ENCODE results near the gene ITPR1. TPM values are rescaled to one million over a fixed set of nuclear protein-coding genes. Genes with fewer than 3 reads are reported as not detected.

ITPR1 gene
- total RNA-seq, 4 donors from 2014 or later: 12.1 to 68.7 (median 25.6) TPM

DNA sequence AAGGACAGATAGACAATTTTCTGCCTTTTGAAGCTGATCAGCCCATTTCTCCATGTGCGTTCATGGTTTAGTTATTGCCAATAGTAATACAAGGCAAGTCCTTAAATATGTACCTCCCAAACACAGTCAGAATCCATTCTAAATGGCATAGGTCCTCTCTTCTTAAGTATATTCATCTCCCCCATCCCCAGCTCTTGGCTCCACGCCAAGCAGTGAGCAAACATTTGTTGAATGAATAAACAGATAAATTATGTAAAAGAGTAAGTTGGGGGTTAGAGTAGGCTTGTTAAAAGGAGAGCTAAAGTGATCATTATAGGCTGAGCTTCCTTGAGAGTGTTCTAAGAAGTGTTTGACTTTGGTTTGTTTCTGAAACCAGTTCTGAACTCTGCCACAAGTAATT lies 241.3 kb downstream of the ITPR1 start:
- no peak for TF ChIP-seq POLR2A (IDR thresholded peaks at IDR 0.05)
- peak overlapping the region in 2 of 4 donors; percentile 90 to 96 for H3K27ac ChIP-seq
- H3K36me3 ChIP-seq: peaks cover 0 to 3% (median 0%) of the 10 kb centered on the region in 3 donors
- H3K9me3 ChIP-seq: no peaks in the 10 kb centered on the region
- peaks cover 8 to 67% (median 19%) of the 10 kb centered on the region in 3 donors for H3K4me1 ChIP-seq
- 63% methylated on average over 2 of the region's 2 CpGs for WGBS, 2 donors
- H3K27me3 ChIP-seq: no peaks in the 10 kb centered on the region
- DNase-seq: no peak
- H3K4me3 ChIP-seq: no peak overlapping the region
- intact Hi-C loops (cut with DNase I): no loop called here

DNA sequence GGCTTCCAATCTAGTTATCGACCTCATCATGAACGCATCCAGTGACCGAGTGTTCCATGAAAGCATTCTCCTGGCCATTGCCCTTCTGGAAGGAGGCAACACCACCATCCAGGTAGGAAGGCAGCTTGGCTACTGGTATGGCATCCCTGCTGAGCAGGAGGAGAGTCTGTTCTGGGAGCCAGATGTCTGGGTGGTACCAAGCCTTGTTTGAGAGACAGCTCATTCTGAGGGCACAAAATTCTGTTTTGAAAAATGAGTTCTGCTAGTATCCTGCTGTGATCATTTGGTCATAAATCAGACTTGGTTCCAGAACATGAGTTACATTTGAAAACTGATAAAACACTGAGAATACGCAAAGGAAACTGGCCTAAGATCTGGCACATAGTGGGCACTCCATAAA lies 242.1 kb downstream of the ITPR1 start:
- DNase-seq: no peak
- WGBS, 2 donors: 81 to 89% methylated on average over 1 to 4 of the region's 4 CpGs
- H3K9me3 ChIP-seq: no peaks in the 10 kb centered on the region
- H3K36me3 ChIP-seq: peaks cover 0 to 3% (median 0%) of the 10 kb centered on the region in 3 donors
- peak overlapping the region in 2 of 4 donors; percentile 90 to 96 for H3K27ac ChIP-seq
- no peak for TF ChIP-seq POLR2A (IDR thresholded peaks at IDR 0.05)
- TF ChIP-seq, protein P1, sequence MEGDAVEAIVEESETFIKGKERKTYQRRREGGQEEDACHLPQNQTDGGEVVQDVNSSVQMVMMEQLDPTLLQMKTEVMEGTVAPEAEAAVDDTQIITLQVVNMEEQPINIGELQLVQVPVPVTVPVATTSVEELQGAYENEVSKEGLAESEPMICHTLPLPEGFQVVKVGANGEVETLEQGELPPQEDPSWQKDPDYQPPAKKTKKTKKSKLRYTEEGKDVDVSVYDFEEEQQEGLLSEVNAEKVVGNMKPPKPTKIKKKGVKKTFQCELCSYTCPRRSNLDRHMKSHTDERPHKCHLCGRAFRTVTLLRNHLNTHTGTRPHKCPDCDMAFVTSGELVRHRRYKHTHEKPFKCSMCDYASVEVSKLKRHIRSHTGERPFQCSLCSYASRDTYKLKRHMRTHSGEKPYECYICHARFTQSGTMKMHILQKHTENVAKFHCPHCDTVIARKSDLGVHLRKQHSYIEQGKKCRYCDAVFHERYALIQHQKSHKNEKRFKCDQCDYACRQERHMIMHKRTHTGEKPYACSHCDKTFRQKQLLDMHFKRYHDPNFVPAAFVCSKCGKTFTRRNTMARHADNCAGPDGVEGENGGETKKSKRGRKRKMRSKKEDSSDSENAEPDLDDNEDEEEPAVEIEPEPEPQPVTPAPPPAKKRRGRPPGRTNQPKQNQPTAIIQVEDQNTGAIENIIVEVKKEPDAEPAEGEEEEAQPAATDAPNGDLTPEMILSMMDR (IDR thresholded peaks at IDR 0.05): no peak
- intact Hi-C loops (cut with DNase I): no loop called here
- H3K27me3 ChIP-seq: no peaks in the 10 kb centered on the region
- H3K4me3 ChIP-seq: no peak overlapping the region
- H3K4me1 ChIP-seq: peaks cover 9 to 75% (median 26%) of the 10 kb centered on the region in 3 donors

DNA sequence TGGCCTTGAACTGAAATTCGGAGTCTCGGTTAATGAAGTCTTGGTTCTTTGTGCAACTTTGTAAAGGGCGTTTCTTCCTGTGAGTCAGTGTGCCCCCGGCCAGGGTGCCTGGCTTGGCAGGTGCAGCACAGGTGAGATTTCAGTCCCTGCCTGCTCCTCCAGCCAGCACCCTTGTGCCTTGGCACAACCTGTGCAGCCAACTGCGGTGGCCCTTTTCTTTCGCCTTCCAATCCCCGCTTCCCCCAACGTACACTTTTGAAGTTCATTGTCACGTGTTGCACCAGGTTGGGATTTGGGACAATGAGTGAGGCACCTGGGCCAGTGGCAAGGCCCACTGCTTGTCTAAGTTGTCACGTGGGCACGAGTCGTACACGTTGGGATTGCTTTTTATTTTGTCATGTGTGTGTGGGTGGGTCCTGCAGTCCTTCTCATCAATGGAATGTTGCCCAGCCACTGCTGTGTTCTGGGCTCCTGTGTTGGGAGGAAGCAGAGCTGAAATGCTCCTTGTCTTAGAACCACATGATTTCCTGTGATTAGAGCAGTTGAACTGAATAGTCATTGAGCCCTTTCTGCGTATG lies 243.2 kb downstream of the ITPR1 start:
- Histone ChIP-seq H3K36me3 (peaks cover 0 to 3% (median 0%) of the 10 kb centered on the region in 3 donors), H3K27ac (peak overlapping the region; percentile 76 to 96 (median 87)), H3K4me1 (peaks cover 15 to 85% (median 38%) of the 10 kb centered on the region in 3 donors), H3K4me3 (no peak overlapping the region), H3K27me3 (no peaks in the 10 kb centered on the region), H3K9me3 (no peaks in the 10 kb centered on the region)
- WGBS, 2 donors: 41% methylated on average over 14 of the region's 14 CpGs
- DNase-seq: no peak
- intact Hi-C loops (cut with DNase I): no loop called here
- peak in 1 of 4 donors; percentile 35 for TF ChIP-seq POLR2A (IDR thresholded peaks at IDR 0.05)
- TF ChIP-seq, protein P1 (IDR thresholded peaks at IDR 0.05): no peak

DNA sequence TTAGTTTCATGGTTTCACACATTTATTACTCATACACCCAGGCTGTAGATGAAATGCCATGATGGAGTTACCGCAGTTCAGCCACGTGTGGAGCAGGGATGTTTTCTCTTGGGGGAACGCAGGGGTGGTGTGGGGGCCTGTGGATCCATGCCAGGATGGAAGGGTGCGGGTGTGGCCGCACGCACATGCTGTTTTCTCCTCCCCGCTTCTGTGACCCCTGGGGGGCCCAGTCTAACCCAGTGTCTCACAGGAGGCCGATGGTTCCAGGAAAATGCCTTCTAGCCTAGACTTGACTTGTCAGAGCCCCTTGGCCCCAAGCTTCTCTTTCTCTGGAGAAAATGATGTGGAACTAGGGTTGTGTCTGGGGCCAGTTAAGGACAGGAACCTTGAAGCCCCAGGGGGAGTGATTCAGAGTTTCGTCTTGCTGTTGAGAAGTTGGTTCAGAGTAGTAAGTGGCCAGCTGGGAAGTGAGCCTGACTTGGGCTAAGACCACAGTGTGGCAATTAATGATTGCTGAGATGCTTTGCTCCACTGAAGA lies 245.7 kb downstream of the ITPR1 start:
- no peak for DNase-seq
- Histone ChIP-seq H3K27me3 (no peaks in the 10 kb centered on the region), H3K9me3 (no peaks in the 10 kb centered on the region), H3K27ac (peak overlapping the region; percentile 88 to 96 (median 90)), H3K4me1 (peaks cover 23 to 100% (median 48%) of the 10 kb centered on the region in 3 donors), H3K36me3 (peaks cover 0 to under 1% (median 0%) of the 10 kb centered on the region in 3 donors), H3K4me3 (no peak overlapping the region)
- intact Hi-C loops (cut with DNase I): no loop called here
- TF ChIP-seq POLR2A (IDR thresholded peaks at IDR 0.05): no peak
- TF ChIP-seq, protein P1 (IDR thresholded peaks at IDR 0.05): no peak
- 74 to 96% methylated on average over 3 to 5 of the region's 9 CpGs for WGBS, 2 donors

DNA sequence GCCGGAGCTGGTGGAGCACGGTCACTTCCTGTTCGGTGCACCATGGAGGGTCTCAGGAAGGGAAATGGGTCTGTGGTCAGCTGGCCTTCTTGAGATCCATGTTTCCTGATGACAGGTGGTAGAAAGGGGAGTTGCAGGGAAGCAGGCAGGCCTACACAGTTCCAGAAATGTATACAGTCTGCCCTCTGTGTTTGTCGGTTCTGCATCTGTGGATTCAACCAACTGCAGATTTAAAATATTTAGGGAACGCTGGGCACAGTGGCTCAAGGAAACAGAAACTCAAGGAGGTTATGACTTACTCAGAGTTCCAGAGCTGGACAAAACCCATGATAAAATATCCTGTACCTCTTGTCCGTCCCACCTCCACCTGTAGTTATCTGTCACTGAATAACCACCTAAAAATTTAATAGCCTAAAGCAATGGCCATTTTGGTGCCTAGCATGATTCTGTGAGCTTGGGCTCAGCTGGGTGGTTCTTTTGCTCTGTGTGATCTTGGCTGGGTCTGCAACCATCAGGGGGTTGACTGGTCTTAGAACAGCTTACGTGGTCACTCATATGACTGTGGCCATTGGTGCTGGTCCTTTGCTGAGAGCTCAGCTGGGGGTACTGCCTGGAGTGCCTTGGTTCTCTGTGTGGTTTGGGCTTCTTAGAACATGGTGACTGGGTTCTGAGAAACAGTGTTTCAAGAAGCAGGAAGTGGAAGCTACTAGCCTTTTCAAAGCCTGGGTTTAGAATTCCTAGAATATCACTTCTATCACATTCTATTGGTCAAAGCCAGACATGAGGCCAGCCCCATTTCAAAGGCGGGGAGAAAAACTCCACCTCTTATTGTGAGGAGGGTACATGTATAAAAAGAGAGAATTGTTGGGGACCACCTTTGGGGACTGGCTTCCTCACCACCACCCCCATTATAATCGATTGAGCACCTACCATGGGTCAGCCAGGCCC lies 246.4 kb downstream of the ITPR1 start:
- 82 to 91% methylated on average over 9 of the region's 9 CpGs for WGBS, 2 donors

More for the DNA sequence above, 246.4 kb downstream of the ITPR1 start:
- no peak for DNase-seq
- H3K27ac ChIP-seq: peak overlapping the region; percentile 88 to 96 (median 90)
- TF ChIP-seq POLR2A (IDR thresholded peaks at IDR 0.05): no peak
- TF ChIP-seq, protein P1 (IDR thresholded peaks at IDR 0.05): no peak
- intact Hi-C loops (cut with DNase I): no loop called here
- peaks cover 27 to 97% (median 48%) of the 10 kb centered on the region in 3 donors for H3K4me1 ChIP-seq
- no peaks in the 10 kb centered on the region for H3K9me3 ChIP-seq
- H3K27me3 ChIP-seq: no peaks in the 10 kb centered on the region
- no peak overlapping the region for H3K4me3 ChIP-seq
- H3K36me3 ChIP-seq: no peaks in the 10 kb centered on the region

Measured in esophagus squamous epithelium (tissue), 5 donors.